Liver (tissue), 9 donors: ENCODE results near the gene C7. TPM values are rescaled to one million over a fixed set of nuclear protein-coding genes. Genes with fewer than 3 reads are reported as not detected.
A peak's percentile ranks its signal among the peaks of the same experiment; 100 is the strongest.

Experiments
- DNase-seq: peaks from one replicate; pipeline ENCODE4 v3.0.0-alpha.2; 2017; ENCODE audit warnings: low spot score
- H3K27ac ChIP-seq, 2 donors: one replicate each; pipeline ENCODE4 v1.7.0; 2013; ENCODE audit warnings: inconsistent platforms in 2 of 2, low read length in 2 of 2, control low read depth in 1 of 2, low read depth in 1 of 2, mild to moderate bottlenecking in 1 of 2
- H3K27me3 ChIP-seq, 4 donors: one replicate each; pipeline versions ENCODE4 v1.6.1 to v1.7.0; 2013; ENCODE audit warnings: low read length in 3 of 4, inconsistent platforms in 1 of 4, mild to moderate bottlenecking in 1 of 4, moderate library complexity in 1 of 4; ENCODE audit not compliant: control insufficient read depth in 4 of 4, insufficient read depth in 4 of 4
- H3K36me3 ChIP-seq, 4 donors: one replicate each; pipeline versions ENCODE4 v1.6.1 to v1.7.0; 2013; ENCODE audit warnings: low read length in 3 of 4, mild to moderate bottlenecking in 3 of 4, low read depth in 1 of 4, moderate library complexity in 1 of 4; ENCODE audit not compliant: control insufficient read depth in 4 of 4, insufficient read depth in 3 of 4
- H3K4me1 ChIP-seq, 4 donors: one replicate each; pipeline versions ENCODE4 v1.6.1 to v1.7.0; 2013; ENCODE audit warnings: low read length in 3 of 4, mild to moderate bottlenecking in 3 of 4, moderate library complexity in 1 of 4; ENCODE audit not compliant: control insufficient read depth in 4 of 4, insufficient read depth in 4 of 4
- H3K4me3 ChIP-seq, 3 donors: one replicate each; pipeline versions ENCODE4 v1.6.1 to v1.7.0; 2013; ENCODE audit warnings: low read length in 3 of 3, control low read depth in 1 of 3, low read depth in 1 of 3, mild to moderate bottlenecking in 1 of 3
- H3K9ac ChIP-seq, 2 donors: one replicate each; pipeline ENCODE4 v1.7.0; 2013; ENCODE audit warnings: low read length in 2 of 2, mild to moderate bottlenecking in 2 of 2, moderate library complexity in 2 of 2, control low read depth in 1 of 2, low read depth in 1 of 2
- H3K9me3 ChIP-seq, 4 donors: one replicate each; pipeline versions ENCODE4 v1.6.1 to v1.7.0; 2013; ENCODE audit warnings: low read length in 3 of 4; ENCODE audit not compliant: control insufficient read depth in 4 of 4
- CTCF ChIP-seq: fragments of 150-350 bp; IDR thresholded peaks from 2 replicates; pipeline ENCODE4 v1.5.1; 2017; ENCODE audit warnings: improper control_type of control experiment, low read depth, low read length; ENCODE audit not compliant: missing input control
- EGR1 ChIP-seq, 2 donors: IDR thresholded peaks; 2 replicates each; pipeline ENCODE4 v1.6.1; 2016 to 2018; ENCODE audit warnings: antibody characterized with exemption in 2 of 2, low read depth in 2 of 2
- FOXA2 ChIP-seq: IDR thresholded peaks from 2 replicates; pipeline ENCODE4 v1.6.1; 2016; ENCODE audit warnings: antibody characterized with exemption
- GABPA ChIP-seq, 2 donors: IDR thresholded peaks in 1 of 2; conservative IDR thresholded peaks in 1 of 2; 2 replicates each; pipeline ENCODE4 v1.6.1; 2016; ENCODE audit warnings: antibody characterized with exemption in 2 of 2, mild to moderate bottlenecking in 1 of 2, moderate library complexity in 1 of 2
- HNF4A ChIP-seq, 2 donors: conservative IDR thresholded peaks; 2 replicates each; pipeline ENCODE4 v1.6.1; 2016; ENCODE audit warnings: antibody characterized with exemption in 2 of 2, mild to moderate bottlenecking in 2 of 2
- HNF4G ChIP-seq: IDR thresholded peaks from 2 replicates; pipeline ENCODE4 v1.6.1; 2016; ENCODE audit warnings: antibody characterized with exemption
- JUND ChIP-seq, 2 donors: IDR thresholded peaks; 2 replicates each; pipeline ENCODE4 v1.6.1; 2016; ENCODE audit warnings: antibody characterized with exemption in 2 of 2
- MAX ChIP-seq: IDR thresholded peaks from 2 replicates; pipeline ENCODE4 v1.6.1; 2016; ENCODE audit warnings: antibody characterized with exemption
- NR2F2 ChIP-seq: IDR thresholded peaks from 2 replicates; pipeline ENCODE4 v1.6.1; 2016; ENCODE audit warnings: antibody characterized with exemption
- RAD21 ChIP-seq, 2 donors: IDR thresholded peaks; 2 replicates each; pipeline ENCODE4 v1.6.1; 2016; ENCODE audit warnings: antibody characterized with exemption in 2 of 2, mild to moderate bottlenecking in 2 of 2
- REST ChIP-seq: IDR thresholded peaks from 2 replicates; pipeline ENCODE4 v1.6.1; 2016; ENCODE audit warnings: antibody characterized with exemption, mild to moderate bottlenecking
- RXRA ChIP-seq, 2 donors: IDR thresholded peaks; 2 replicates each; pipeline ENCODE4 v1.6.1; 2017 to 2018; ENCODE audit warnings: antibody characterized with exemption in 2 of 2, mild to moderate bottlenecking in 1 of 2
- SP1 ChIP-seq: IDR thresholded peaks from 2 replicates; pipeline ENCODE4 v1.6.1; 2018; ENCODE audit warnings: antibody characterized with exemption, mild to moderate bottlenecking
- YY1 ChIP-seq: IDR thresholded peaks from 2 replicates; pipeline ENCODE4 v1.6.1; 2016; ENCODE audit warnings: antibody characterized with exemption, mild to moderate bottlenecking
- WGBS: extraction: QIAGEN DNeasy Blood & Tissue Kit; methylation state at CpG from one replicate; pipeline ENCODE4 v1.1.7; 2013; 5-methylcytosine and 5-hydroxymethylcytosine counted together
- polyA plus RNA-seq, 2 donors: library from polyadenylated mRNA; stranded (reverse) in 1 of 2; unstranded in 1 of 2; fragments of 200-250 nt in 1 of 2; fragments of >200 nt in 1 of 2; fragmentation: Nextera tagmentation in 1 of 2; extraction: Ambion mirVana in 1 of 2; gene quantifications; one replicate each; pipeline versions ENCODE4 v1.2.1 to v1.2.3, GENCODE V29; 2013 to 2015
- total RNA-seq, 2 donors: library from RNA; depleted of rRNA; stranded (reverse); fragments of >200 nt; gene quantifications; one replicate each; pipeline ENCODE4 v1.2.3, GENCODE V29; 2014
- TF ChIP-seq, protein P1 (sequence below): IDR thresholded peaks from 2 replicates; pipeline ENCODE4 v1.6.1; 2016; ENCODE audit warnings: antibody characterized with exemption
- donor health status: healthy.
- donor health status: healthy.
- donor health status: healthy.
- donor health status: healthy.
- donor health status: healthy.

C7 gene
- total and polyA plus RNA-seq, 4 donors = 25.5 to 268 (median 110) TPM

GRCh38 chr5:40962207-40962955, 53.1 kb downstream of the C7 start:
- Histone ChIP-seq H3K4me3 (no peak overlapping the region), H3K36me3 (no peaks in the 10 kb centered on the region), H3K27me3 (no peaks in the 10 kb centered on the region), H3K27ac (no peak overlapping the region), H3K9me3 (peaks cover 0 to 7% (median 3%) of the 10 kb centered on the region in 4 donors), H3K9ac (no peak overlapping the region), H3K4me1 (no peaks in the 10 kb centered on the region)
- 87% methylated on average over 4 of the region's 4 CpGs for WGBS
- TF ChIP-seq RXRA (IDR thresholded peaks at IDR 0.05) = no peak
- peak; percentile 14 for TF ChIP-seq CTCF
- peak; percentile 61 to 66 for TF ChIP-seq RAD21 (IDR thresholded peaks at IDR 0.05)
- DNase-seq = no peak

- TF ChIP-seq YY1 (no peak), SP1 (no peak), GABPA (IDR thresholded peaks at IDR 0.05 in 1 of 2, conservative IDR thresholded peaks at IDR 0.05 in 1 of 2) (no peak), EGR1 (IDR thresholded peaks at IDR 0.05; ENCODE audit: low read depth in 2 of 2) (no peak), MAX (no peak), HNF4A (conservative IDR thresholded peaks at IDR 0.05) (no peak), RXRA (IDR thresholded peaks at IDR 0.05) (no peak), REST (no peak), HNF4G (no peak), RAD21 (IDR thresholded peaks at IDR 0.05) (no peak), NR2F2 (no peak), FOXA2 (no peak), JUND (IDR thresholded peaks at IDR 0.05) (no peak)
- TF ChIP-seq, protein P1, sequence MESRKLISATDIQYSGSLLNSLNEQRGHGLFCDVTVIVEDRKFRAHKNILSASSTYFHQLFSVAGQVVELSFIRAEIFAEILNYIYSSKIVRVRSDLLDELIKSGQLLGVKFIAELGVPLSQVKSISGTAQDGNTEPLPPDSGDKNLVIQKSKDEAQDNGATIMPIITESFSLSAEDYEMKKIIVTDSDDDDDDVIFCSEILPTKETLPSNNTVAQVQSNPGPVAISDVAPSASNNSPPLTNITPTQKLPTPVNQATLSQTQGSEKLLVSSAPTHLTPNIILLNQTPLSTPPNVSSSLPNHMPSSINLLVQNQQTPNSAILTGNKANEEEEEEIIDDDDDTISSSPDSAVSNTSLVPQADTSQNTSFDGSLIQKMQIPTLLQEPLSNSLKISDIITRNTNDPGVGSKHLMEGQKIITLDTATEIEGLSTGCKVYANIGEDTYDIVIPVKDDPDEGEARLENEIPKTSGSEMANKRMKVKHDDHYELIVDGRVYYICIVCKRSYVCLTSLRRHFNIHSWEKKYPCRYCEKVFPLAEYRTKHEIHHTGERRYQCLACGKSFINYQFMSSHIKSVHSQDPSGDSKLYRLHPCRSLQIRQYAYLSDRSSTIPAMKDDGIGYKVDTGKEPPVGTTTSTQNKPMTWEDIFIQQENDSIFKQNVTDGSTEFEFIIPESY = no peak
- Histone ChIP-seq H3K27ac (no peak overlapping the region), H3K4me3 (no peak overlapping the region), H3K9ac (no peak overlapping the region), H3K9me3 (no peaks in the 10 kb centered on the region), H3K36me3 (no peaks in the 10 kb centered on the region), H3K4me1 (no peaks in the 10 kb centered on the region), H3K27me3 (no peaks in the 10 kb centered on the region)
- 95% methylated on average over 2 of the region's 2 CpGs for WGBS
- no peak for DNase-seq
Observed at GRCh38 chr5:40972434-40972833, 63.1 kb downstream of the C7 start.
